Right lung (tissue), 5 donors: ENCODE data around the gene OSBPL2. TPM values are rescaled to one million over a fixed set of nuclear protein-coding genes. Genes with fewer than 3 reads are reported as not detected.

Experiments
- DNase-seq, 2 donors: peaks; one replicate each; pipeline ENCODE4 v3.0.0-alpha.2; 2013
- polyA plus RNA-seq, 5 donors: library from polyadenylated mRNA; unstranded; fragments of 120-200 nt; gene quantifications; one replicate each; pipeline versions ENCODE4 v1.2.1 to v1.2.3, GENCODE V29; 2013; ENCODE audit warnings: inconsistent platforms in 1 of 5, low replicate concordance in 1 of 5; ENCODE audit not compliant: insufficient read length in 5 of 5, insufficient read depth in 1 of 5

OSBPL2 gene
- polyA plus RNA-seq, 5 donors = 25.8 to 32.7 (median 29.1) TPM

GRCh38 chr20:62219992-62220665 is 18.2 kb upstream of the OSBPL2 start, which contains the start of gene HRH3:
HRH3 (minus strand) TSS chr20:62220278; CDS start chr20:62219970, 308 bp downstream.
- peak in 1 of 2 donors; percentile 57 for DNase-seq

GRCh38 chr20:62220666-62221568 is 17.4 kb upstream of the OSBPL2 start:
- DNase-seq = no peak

GRCh38 chr20:62222266-62222850 is 16.0 kb upstream of the OSBPL2 start:
- no peak for DNase-seq

GRCh38 chr20:62222972-62223371 is 15.3 kb upstream of the OSBPL2 start:
- no peak for DNase-seq

GRCh38 chr20:62223571-62223970 is 14.8 kb upstream of the OSBPL2 start:
- DNase-seq = no peak

GRCh38 chr20:62224113-62224855 is 14.0 kb upstream of the OSBPL2 start:
- DNase-seq = no peak

GRCh38 chr20:62225026-62225425 is 13.3 kb upstream of the OSBPL2 start:
- DNase-seq = no peak

GRCh38 chr20:62225820-62226635 is 12.3 kb upstream of the OSBPL2 start:
- no peak for DNase-seq

- DNase-seq = no peak
Observed at GRCh38 chr20:62226707-62227590, 11.4 kb upstream of the OSBPL2 start.

GRCh38 chr20:62227591-62227976 is 10.7 kb upstream of the OSBPL2 start:
- DNase-seq = no peak

GRCh38 chr20:62227977-62228958 is 10.1 kb upstream of the OSBPL2 start:
- DNase-seq = no peak

- no peak for DNase-seq
Observed at GRCh38 chr20:62228982-62229545, 9.3 kb upstream of the OSBPL2 start.

GRCh38 chr20:62229667-62230066 is 8.7 kb upstream of the OSBPL2 start:
- DNase-seq = no peak

- no peak for DNase-seq
Observed at GRCh38 chr20:62230276-62230675, 8.0 kb upstream of the OSBPL2 start.

GRCh38 chr20:62230696-62231095 is 7.6 kb upstream of the OSBPL2 start:
- DNase-seq = no peak

GRCh38 chr20:62231292-62231691 is 7.0 kb upstream of the OSBPL2 start:
- no peak for DNase-seq

GRCh38 chr20:62232194-62232593 is 6.1 kb upstream of the OSBPL2 start:
- DNase-seq = no peak
